Keratinocyte (primary cell): ENCODE measurements around the gene SRP14. TPM values are rescaled to one million over a fixed set of nuclear protein-coding genes. Genes with fewer than 3 reads are reported as not detected.
"Not testable (repeated sequence)": the region's sequence is repeated elsewhere in the genome, so short reads cannot be mapped to it uniquely, and the experiment has no call there.

Experiments used
- DNase-seq: peaks from one replicate; pipeline ENCODE4 v3.0.0-alpha.2; 2011; ENCODE audit warnings: low read depth, missing footprints, low spot score
- FAIRE-seq: peaks from 2 replicates; lab custom pipeline; 2011; peaks lifted over from hg19 to GRCh38; lab: Jason Lieb, UNC
- H2AFZ ChIP-seq: 2 replicates; pipeline ENCODE4 v1.6.0; 2012; ENCODE audit warnings: low read length, control low read depth, inconsistent platforms; ENCODE audit not compliant: control insufficient read depth
- H3K27ac ChIP-seq: 2 replicates; pipeline ENCODE4 v1.5.1; 2011; ENCODE audit warnings: low read length; ENCODE audit not compliant: control insufficient read depth, insufficient read depth
- H3K27me3 ChIP-seq: 3 replicates; pipeline ENCODE4 v1.6.0; 2011; ENCODE audit warnings: low read length; ENCODE audit not compliant: control insufficient read depth, insufficient read depth; ENCODE audit errors: extremely low read depth
- H3K36me3 ChIP-seq, 2 experiments: 2 replicates in 1 of 2; 3 replicates in 1 of 2; pipeline ENCODE4 v1.5.1; 2011; ENCODE audit warnings: low read length in 2 of 2, mild to moderate bottlenecking in 1 of 2; ENCODE audit not compliant: control insufficient read depth in 2 of 2, insufficient read depth in 2 of 2; ENCODE audit errors: extremely low read depth in 1 of 2
- H3K4me1 ChIP-seq: 3 replicates; pipeline ENCODE4 v1.5.1; 2011; ENCODE audit warnings: low read length; ENCODE audit not compliant: control insufficient read depth, insufficient read depth; ENCODE audit errors: extremely low read depth
- H3K4me2 ChIP-seq: 3 replicates; pipeline ENCODE4 v1.6.0; 2011; ENCODE audit warnings: low read depth, low read length; ENCODE audit not compliant: control insufficient read depth, insufficient read depth; ENCODE audit errors: extremely low read depth
- H3K4me3 ChIP-seq, 3 experiments: fragments of 200-600 bp in 1 of 3; sonication (generic) in 1 of 3; 2 replicates in 2 of 3; 3 replicates in 1 of 3; pipeline ENCODE4 v1.5.1; 2011 to 2016; ENCODE audit warnings: low read length in 3 of 3, mild to moderate bottlenecking in 3 of 3, control low read depth in 2 of 3, inconsistent platforms in 1 of 3, low read depth in 1 of 3, mixed read lengths in 1 of 3, mixed run types in 1 of 3, moderate library complexity in 1 of 3; ENCODE audit not compliant: control insufficient read depth in 2 of 3, insufficient read depth in 2 of 3; ENCODE audit errors: extremely low read depth in 1 of 3
- H3K79me2 ChIP-seq: 2 replicates; pipeline ENCODE4 v1.6.0; 2012; ENCODE audit warnings: low read length; ENCODE audit not compliant: control insufficient read depth, insufficient read depth
- H3K9ac ChIP-seq: 3 replicates; pipeline ENCODE4 v1.6.0; 2011; ENCODE audit warnings: low read length; ENCODE audit not compliant: control insufficient read depth, insufficient read depth; ENCODE audit errors: extremely low read depth
- H3K9me1 ChIP-seq: 3 replicates; pipeline ENCODE4 v1.6.0; 2011; ENCODE audit warnings: low read length; ENCODE audit not compliant: control insufficient read depth, insufficient read depth; ENCODE audit errors: extremely low read depth
- H3K9me3 ChIP-seq: 2 replicates; pipeline ENCODE4 v1.5.1; 2012; ENCODE audit warnings: low read depth, low read length; ENCODE audit not compliant: control insufficient read depth
- H4K20me1 ChIP-seq: 3 replicates; pipeline ENCODE4 v1.6.0; 2011; ENCODE audit warnings: low read length; ENCODE audit not compliant: control insufficient read depth, insufficient read depth; ENCODE audit errors: extremely low read depth
- EZH2 ChIP-seq: IDR thresholded peaks from one replicate; pipeline ENCODE4 v1.6.1; 2012; ENCODE audit warnings: inconsistent platforms, mild to moderate bottlenecking, low read length, moderate library complexity
- dilution Hi-C: fragments of 300-500 bp; cut with MboI; formaldehyde crosslinking; loops from one replicate; pipeline ENCODE4 v1.7.0; 2020; ENCODE audit warnings: low sequenced_read_pairs; ENCODE audit not compliant: extremely low pct_ligation_motif_present
- polyA plus RNA-seq, 5 experiments: library from polyadenylated mRNA; depleted of rRNA in 3 of 5; stranded (reverse) in 3 of 5; stranded (forward) in 1 of 5; unstranded in 1 of 5; fragments of >200 nt; gene quantifications; 1 replicate in 1 of 5; 2 replicates in 3 of 5; 3 replicates in 1 of 5; pipeline versions ENCODE4 v1.2.1 to v1.2.3, GENCODE V29; 2011 to 2012; ENCODE audit warnings: missing spikeins in 2 of 5, low read depth in 1 of 5, low replicate concordance in 1 of 5
- TF ChIP-seq, protein P1 (sequence below), 3 experiments: IDR thresholded peaks in 1 of 3; conservative IDR thresholded peaks in 1 of 3; optimal IDR thresholded peaks in 1 of 3; 2 replicates in 2 of 3; 3 replicates in 1 of 3; pipeline versions ENCODE3 to v1.5.1; 2011; ENCODE audit warnings: low read length in 3 of 3, mild to moderate bottlenecking in 3 of 3, moderate library complexity in 2 of 3, control low read depth in 1 of 3, inconsistent platforms in 1 of 3; ENCODE audit not compliant: insufficient read depth in 2 of 3; ENCODE audit errors: extremely low read depth in 1 of 3

SRP14 gene
- polyA plus RNA-seq, 1 donor (not counting 4 experiments of a cell fraction or from before 2014, with no cell fraction given) = 407 TPM

GRCh38 chr15:40075298-40076044 is 36.5 kb upstream of the SRP14 start:
- FAIRE-seq = no peak
- H2AFZ ChIP-seq = no peak overlapping the region

DNA sequence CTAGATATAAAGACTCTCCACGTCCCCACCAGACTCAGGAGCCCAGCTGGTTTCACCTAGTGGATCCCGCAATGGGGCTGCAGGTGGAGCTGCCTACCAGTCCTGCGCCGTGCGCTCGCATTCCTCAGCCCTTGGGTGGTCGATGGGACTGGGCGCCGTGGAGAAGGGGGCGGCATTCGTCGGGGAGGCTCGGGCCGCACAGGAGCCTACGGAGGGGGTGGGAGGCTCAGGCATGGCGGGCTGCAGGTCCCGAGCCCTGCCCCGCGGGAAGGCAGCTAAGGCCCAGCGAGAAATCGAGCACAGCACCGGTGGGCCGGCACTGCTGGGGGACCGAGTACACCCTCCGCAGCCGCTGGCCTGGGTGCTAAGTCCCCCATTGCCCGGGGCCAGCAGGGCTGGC is 35.7 kb upstream of the SRP14 start:
- FAIRE-seq, H3K9me3 ChIP-seq, H4K20me1 ChIP-seq, H3K27ac ChIP-seq, H2AFZ ChIP-seq, H3K79me2 ChIP-seq, H3K9ac ChIP-seq, H3K4me2 ChIP-seq, dilution Hi-C loops, H3K4me3 ChIP-seq, DNase-seq, H3K4me1 ChIP-seq, H3K27me3 ChIP-seq, H3K9me1 ChIP-seq, H3K36me3 ChIP-seq: not testable (repeated sequence)

More at GRCh38 chr15:40075298-40076044, 36.5 kb upstream of the SRP14 start:
- Histone ChIP-seq H3K4me3 (no peak overlapping the region), H3K9me3 (no peaks in the 10 kb centered on the region), H4K20me1 (no peaks in the 10 kb centered on the region), H3K4me2 (no peak overlapping the region), H3K9me1 (no peaks in the 10 kb centered on the region), H3K9ac (no peak overlapping the region), H3K27ac (no peak overlapping the region), H3K36me3 (no peaks in the 10 kb centered on the region), H3K4me1 (peaks cover 4% of the 10 kb centered on the region), H3K27me3 (peaks cover 8% of the 10 kb centered on the region), H3K79me2 (no peaks in the 10 kb centered on the region)
- dilution Hi-C loops = no loop called here
- no peak for TF ChIP-seq EZH2
- TF ChIP-seq, protein P1, sequence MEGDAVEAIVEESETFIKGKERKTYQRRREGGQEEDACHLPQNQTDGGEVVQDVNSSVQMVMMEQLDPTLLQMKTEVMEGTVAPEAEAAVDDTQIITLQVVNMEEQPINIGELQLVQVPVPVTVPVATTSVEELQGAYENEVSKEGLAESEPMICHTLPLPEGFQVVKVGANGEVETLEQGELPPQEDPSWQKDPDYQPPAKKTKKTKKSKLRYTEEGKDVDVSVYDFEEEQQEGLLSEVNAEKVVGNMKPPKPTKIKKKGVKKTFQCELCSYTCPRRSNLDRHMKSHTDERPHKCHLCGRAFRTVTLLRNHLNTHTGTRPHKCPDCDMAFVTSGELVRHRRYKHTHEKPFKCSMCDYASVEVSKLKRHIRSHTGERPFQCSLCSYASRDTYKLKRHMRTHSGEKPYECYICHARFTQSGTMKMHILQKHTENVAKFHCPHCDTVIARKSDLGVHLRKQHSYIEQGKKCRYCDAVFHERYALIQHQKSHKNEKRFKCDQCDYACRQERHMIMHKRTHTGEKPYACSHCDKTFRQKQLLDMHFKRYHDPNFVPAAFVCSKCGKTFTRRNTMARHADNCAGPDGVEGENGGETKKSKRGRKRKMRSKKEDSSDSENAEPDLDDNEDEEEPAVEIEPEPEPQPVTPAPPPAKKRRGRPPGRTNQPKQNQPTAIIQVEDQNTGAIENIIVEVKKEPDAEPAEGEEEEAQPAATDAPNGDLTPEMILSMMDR (optimal IDR thresholded peaks at IDR 0.05 in 1 of 3, IDR thresholded peaks at IDR 0.05 in 1 of 3, conservative IDR thresholded peaks at IDR 0.05 in 1 of 3; ENCODE audit: extremely low read depth in 1 of 3, insufficient read depth in 2 of 3, low read length in 3 of 3) = no peak
- no peak for DNase-seq

GRCh38 chr15:40073716-40074490 is 34.9 kb upstream of the SRP14 start:
- FAIRE-seq, H3K4me2 ChIP-seq, H3K79me2 ChIP-seq, H3K27ac ChIP-seq, H2AFZ ChIP-seq, H4K20me1 ChIP-seq, H3K9me1 ChIP-seq, H3K9me3 ChIP-seq, H3K4me1 ChIP-seq, dilution Hi-C loops, DNase-seq, H3K36me3 ChIP-seq, H3K27me3 ChIP-seq, H3K4me3 ChIP-seq, H3K9ac ChIP-seq: not testable (repeated sequence)
